Prostate gland (tissue), 2 donors: ENCODE measurements around the gene BICDL2.
"Not testable (repeated sequence)": the region's sequence is repeated elsewhere in the genome, so short reads cannot be mapped to it uniquely, and the experiment has no call there.

Experiments
- POLR2A ChIP-seq: fragments of 450-650 bp; IDR thresholded peaks from one replicate; pipeline ENCODE4 v1.6.1; 2016; ENCODE audit warnings: antibody characterized with exemption, mild to moderate bottlenecking
- POLR2AphosphoS5 ChIP-seq: sonication (generic); formaldehyde crosslinking; IDR thresholded peaks from one replicate; pipeline ENCODE4 v1.6.1; 2017; ENCODE audit warnings: antibody characterized with exemption
- TF ChIP-seq, protein P1 (sequence below), 4 experiments: fragments of 200-600 bp in 2 of 4; fragments of 450-650 bp in 2 of 4; sonication (generic) in 2 of 4; IDR thresholded peaks; 1 replicate in 3 of 4; 2 replicates in 1 of 4; pipeline ENCODE4 v1.5.1; 2016 to 2019; ENCODE audit warnings: antibody characterized with exemption in 4 of 4, mild to moderate bottlenecking in 2 of 4, moderate library complexity in 2 of 4

DNA sequence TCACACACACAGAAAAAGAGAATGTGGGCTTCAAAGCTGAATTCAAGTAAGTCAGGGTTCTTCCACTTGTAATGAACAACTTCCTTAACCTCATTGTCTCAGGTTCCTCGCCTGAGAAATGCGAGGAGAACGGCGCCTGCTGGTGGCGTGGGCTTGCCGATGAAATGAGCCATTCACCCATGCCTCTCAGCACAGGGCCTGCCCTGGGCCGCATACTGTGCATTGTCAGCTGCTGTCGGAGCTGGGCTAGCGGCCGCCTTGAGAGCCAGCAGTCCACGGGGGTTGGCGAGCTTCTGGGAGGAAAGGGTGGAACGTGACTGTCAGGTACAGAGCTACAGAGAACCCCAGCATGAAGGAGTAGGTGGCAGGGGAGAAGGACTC lies 16.6 kb upstream of the BICDL2 start:
- TF ChIP-seq POLR2A, POLR2AphosphoS5: not testable (repeated sequence)
- TF ChIP-seq, protein P1, sequence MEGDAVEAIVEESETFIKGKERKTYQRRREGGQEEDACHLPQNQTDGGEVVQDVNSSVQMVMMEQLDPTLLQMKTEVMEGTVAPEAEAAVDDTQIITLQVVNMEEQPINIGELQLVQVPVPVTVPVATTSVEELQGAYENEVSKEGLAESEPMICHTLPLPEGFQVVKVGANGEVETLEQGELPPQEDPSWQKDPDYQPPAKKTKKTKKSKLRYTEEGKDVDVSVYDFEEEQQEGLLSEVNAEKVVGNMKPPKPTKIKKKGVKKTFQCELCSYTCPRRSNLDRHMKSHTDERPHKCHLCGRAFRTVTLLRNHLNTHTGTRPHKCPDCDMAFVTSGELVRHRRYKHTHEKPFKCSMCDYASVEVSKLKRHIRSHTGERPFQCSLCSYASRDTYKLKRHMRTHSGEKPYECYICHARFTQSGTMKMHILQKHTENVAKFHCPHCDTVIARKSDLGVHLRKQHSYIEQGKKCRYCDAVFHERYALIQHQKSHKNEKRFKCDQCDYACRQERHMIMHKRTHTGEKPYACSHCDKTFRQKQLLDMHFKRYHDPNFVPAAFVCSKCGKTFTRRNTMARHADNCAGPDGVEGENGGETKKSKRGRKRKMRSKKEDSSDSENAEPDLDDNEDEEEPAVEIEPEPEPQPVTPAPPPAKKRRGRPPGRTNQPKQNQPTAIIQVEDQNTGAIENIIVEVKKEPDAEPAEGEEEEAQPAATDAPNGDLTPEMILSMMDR (IDR thresholded peaks at IDR 0.05), result not testable (repeated sequence)
